Spleen (tissue), 7 donors: ENCODE results near the gene PCBD1.

Source experiments
- CTCF ChIP-seq, 11 experiments: fragments of 200-600 bp in 7 of 11; fragments of 450-650 bp in 4 of 11; sonication (generic) in 4 of 11; IDR thresholded peaks in 8 of 11; conservative IDR thresholded peaks in 3 of 11; 1 replicate in 7 of 11; 2 replicates in 4 of 11; pipeline versions ENCODE4 v1.4.0 to v1.8.0; 2016 to 2021; ENCODE audit warnings: antibody characterized with exemption in 11 of 11, inconsistent platforms in 4 of 11, mild to moderate bottlenecking in 1 of 11
- POLR2AphosphoS5 ChIP-seq, 3 donors: sonication (generic); formaldehyde crosslinking; IDR thresholded peaks; one replicate each; pipeline ENCODE4 v1.5.1; 2017; ENCODE audit warnings: antibody characterized with exemption in 3 of 3
- donor health status: DM: no; HTN: no; CAD: no; lungs with moderate emphysema.
- donor health status: DM: no; HTN: no; CAD: no.
- donor health status: DM: no; HTN: no; CAD: no.

DNA sequence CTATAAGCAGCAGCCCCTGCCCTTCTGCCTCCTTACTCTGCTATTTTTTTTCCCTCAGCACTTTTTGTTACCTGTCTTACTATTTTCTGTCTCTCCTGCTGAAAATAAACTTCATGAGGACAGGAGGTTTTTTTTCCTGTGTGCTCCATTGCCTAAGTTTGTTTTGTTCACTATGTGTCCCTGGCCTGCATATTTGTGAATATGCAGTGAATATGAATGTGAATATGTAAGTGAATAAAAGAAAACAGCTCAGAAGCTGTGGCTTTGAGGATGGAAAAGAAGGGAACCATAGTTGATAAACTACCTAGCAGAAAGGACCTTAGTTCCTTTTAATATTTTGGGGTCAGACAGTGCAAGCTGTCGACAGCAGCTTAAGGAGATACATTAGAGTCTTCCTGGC lies 34.9 kb downstream of the PCBD1 start:
- TF ChIP-seq CTCF (IDR thresholded peaks at IDR 0.05 in 8 of 11, conservative IDR thresholded peaks at IDR 0.05 in 3 of 11) (no peak), POLR2AphosphoS5 (IDR thresholded peaks at IDR 0.05) (no peak)
